Measurements from ENCODE around the gene GNG8.

- TF ChIP-seq, protein P1, sequence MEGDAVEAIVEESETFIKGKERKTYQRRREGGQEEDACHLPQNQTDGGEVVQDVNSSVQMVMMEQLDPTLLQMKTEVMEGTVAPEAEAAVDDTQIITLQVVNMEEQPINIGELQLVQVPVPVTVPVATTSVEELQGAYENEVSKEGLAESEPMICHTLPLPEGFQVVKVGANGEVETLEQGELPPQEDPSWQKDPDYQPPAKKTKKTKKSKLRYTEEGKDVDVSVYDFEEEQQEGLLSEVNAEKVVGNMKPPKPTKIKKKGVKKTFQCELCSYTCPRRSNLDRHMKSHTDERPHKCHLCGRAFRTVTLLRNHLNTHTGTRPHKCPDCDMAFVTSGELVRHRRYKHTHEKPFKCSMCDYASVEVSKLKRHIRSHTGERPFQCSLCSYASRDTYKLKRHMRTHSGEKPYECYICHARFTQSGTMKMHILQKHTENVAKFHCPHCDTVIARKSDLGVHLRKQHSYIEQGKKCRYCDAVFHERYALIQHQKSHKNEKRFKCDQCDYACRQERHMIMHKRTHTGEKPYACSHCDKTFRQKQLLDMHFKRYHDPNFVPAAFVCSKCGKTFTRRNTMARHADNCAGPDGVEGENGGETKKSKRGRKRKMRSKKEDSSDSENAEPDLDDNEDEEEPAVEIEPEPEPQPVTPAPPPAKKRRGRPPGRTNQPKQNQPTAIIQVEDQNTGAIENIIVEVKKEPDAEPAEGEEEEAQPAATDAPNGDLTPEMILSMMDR (conservative IDR thresholded peaks at IDR 0.05; ENCODE audit: low read length), result no peak
- no peak for TF ChIP-seq EZH2phosphoT487 (IDR thresholded peaks at IDR 0.05; ENCODE audit: borderline replicate concordance, low read depth, low read length)
Measured at GRCh38 chr19:46598372-46598917, 37.6 kb downstream of the GNG8 start.

Measured in OCI-LY7 (cell line).